ENCODE measurements around the gene PKD1L1.

DNA sequence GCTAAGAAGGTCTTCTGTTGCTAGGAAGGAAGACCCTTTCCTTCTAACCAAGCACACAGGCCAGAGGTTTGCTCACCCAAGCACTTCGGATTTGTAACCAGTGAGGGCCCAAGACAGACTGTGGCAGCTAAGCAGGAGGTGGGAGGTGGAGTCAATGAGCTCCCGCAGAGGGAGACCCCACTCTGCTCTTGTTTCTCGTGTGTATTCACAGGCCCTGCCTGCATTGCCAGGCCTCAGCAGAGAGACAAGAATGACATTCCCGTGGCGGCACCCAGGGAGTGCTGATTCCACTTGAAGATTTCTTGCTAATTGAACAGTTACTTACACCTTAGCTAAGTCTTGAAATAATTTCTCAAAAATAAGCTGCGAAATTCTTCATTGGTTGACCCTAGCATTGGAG is 13.4 kb downstream of the PKD1L1 start:
- TF ChIP-seq, protein P1, sequence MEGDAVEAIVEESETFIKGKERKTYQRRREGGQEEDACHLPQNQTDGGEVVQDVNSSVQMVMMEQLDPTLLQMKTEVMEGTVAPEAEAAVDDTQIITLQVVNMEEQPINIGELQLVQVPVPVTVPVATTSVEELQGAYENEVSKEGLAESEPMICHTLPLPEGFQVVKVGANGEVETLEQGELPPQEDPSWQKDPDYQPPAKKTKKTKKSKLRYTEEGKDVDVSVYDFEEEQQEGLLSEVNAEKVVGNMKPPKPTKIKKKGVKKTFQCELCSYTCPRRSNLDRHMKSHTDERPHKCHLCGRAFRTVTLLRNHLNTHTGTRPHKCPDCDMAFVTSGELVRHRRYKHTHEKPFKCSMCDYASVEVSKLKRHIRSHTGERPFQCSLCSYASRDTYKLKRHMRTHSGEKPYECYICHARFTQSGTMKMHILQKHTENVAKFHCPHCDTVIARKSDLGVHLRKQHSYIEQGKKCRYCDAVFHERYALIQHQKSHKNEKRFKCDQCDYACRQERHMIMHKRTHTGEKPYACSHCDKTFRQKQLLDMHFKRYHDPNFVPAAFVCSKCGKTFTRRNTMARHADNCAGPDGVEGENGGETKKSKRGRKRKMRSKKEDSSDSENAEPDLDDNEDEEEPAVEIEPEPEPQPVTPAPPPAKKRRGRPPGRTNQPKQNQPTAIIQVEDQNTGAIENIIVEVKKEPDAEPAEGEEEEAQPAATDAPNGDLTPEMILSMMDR (IDR thresholded peaks at IDR 0.05) = no peak
- TF ChIP-seq EP300 (IDR thresholded peaks at IDR 0.05) = no peak
